SKM-1 treated with dmso at 0.1 percent for 144 hours (cell line): Measurements from ENCODE around the gene OFD1.
"Not testable (repeated sequence)": the region's sequence is repeated elsewhere in the genome, so short reads cannot be mapped to it uniquely, and the experiment has no call there.

Experiments
- DNase-seq: peaks from one replicate; lab custom pipeline; 2025; ENCODE audit not compliant: unreplicated experiment; lab: John Stamatoyannopoulos, UW

Gene OFD1

DNA sequence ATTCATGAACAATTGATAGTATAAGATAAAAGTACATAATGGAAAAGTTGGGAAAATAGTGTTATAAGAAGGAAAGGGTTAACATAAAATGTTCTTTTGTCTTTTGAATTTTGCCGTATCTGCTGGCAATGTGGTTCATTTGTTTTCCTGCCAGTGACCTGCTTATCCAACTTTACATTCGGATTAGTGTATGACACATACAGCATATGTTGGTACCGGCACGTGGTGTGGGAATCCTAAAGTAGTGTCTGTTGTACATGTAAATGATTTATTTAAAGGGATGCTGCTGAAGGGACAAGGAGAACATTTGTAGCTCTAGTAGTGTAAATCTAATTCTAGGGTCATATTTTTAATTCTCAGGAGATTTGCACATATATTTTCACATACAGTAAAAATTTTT, 34.2 kb upstream of the OFD1 start:
- DNase-seq: no peak

DNA sequence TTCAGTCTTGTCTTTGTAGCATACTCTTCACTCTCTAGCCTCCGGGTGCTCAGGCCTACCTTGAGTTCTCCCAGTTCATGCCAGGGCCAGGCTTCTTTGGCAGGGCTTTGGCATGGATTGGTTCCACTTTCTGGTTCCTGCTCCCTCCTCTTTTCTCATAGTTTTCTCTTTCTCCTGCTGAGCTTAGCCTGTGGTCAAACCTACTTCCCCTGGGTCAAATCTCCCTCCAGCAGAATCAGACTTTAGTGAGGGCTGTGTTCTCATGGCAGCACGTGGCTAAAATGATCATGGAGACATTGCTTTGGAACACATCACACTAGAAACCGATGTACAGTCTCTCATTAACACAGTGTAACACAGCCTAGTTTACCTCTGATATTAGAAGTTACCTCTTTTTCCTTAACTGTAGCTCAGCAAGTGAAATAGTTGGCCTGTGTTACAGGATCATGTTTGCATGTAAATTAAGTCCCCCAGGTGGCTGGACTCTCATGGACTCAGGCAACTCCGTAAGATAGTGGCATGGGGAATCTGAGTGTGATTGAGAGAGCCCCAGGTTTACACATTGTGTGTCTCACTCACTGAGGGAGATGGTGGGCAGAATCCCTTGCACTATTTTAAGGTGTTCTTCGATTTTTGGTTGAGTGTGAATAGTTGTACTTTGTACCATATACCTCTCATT, 32.3 kb upstream of the OFD1 start:
- DNase-seq: no peak

DNA sequence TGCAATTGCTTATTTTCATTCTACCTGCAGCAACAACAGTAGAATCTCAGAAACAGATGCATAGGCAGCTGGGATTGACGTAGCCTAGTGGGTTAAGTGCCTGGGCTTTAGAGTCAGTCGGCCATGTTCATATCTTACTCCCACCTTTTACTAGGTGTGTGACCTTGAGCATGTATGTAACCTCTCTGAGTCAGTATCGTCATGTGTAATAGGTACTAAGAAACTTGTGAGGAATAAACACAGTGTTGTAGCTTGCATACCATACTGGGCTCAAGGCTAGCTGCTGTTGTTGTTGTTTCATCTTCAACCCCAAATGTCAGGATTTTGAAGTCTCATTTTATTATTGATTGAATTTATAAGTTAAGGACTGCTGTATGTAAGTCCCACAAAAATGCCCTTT, 31.4 kb upstream of the OFD1 start:
- no peak for DNase-seq

DNA sequence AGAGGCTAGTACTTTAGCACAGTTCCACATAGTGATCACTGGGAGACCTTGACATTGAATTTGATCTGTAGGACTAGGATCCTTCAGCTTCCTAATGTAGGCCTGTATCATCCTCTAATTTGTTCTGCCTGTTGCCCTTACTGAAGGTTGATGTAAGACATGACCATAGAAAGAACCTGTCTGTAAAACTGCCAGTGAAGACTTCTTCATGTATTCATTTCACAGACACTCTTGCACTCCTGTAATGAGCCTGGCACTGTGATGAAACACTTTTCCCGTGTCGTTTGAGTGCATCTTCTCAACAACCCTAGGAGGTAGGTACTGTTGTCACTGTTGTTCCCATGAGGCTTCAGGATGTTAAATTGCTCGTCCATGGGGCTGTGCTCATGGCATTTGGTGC, 31.0 kb upstream of the OFD1 start:
- DNase-seq: no peak

DNA sequence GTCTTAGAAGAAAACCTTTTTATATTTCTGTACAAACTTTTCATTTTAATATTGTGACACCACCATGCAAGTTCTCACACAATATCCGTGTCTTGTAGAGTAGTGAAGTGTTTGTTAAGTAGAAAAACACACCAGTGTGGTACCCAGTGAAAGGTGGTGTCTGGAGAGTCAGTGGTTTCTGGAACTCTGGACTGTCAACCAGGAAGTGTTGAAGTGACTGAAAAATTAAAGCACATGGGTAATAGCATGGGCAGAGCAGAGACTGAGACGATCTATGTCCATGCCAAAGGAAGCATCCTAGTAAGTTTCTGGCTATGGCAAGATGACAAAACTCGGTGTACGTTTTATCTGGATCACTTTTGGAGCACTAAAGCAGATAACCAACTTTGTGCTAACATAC, 23.4 kb upstream of the OFD1 start:
- DNase-seq: no peak

DNA sequence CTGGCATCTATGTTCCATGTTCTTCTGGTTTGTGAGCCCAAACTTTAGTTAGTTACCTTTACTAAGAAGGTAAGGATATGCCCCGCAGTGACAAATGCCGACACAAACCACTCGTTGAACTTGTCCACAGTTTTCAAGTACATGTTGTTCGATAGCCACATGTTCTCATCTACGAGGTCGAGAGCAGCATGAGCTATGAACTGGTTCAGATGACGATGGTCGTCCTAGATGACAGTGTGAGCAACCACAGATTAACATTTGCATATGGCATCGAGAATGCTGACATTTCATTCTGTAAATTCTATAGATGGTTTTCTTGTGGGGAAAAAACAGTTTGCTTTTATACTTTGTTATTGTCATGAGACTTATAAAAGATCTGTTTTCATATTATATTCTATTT, 18.1 kb upstream of the OFD1 start:
- DNase-seq: no peak

DNA sequence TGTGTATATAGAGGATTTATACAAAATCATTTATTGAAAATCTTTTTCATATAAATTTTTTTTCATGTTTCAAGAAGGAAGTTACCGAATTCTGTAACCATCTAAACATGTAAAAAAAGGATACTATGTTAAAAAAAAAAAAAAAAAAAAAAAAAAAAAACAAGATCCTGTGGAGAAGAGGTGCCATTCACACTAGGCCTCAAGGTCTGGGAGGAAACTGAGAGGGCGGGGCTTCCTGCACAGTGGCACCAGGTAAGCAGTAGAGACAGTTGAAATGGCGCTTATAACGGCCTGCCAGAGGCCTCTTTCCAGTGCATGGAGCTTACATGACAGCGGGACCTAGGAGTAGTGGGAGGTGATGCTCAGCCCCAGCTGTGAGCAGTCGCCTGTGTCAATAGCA, 17.6 kb upstream of the OFD1 start:
- DNase-seq: no peak

DNA sequence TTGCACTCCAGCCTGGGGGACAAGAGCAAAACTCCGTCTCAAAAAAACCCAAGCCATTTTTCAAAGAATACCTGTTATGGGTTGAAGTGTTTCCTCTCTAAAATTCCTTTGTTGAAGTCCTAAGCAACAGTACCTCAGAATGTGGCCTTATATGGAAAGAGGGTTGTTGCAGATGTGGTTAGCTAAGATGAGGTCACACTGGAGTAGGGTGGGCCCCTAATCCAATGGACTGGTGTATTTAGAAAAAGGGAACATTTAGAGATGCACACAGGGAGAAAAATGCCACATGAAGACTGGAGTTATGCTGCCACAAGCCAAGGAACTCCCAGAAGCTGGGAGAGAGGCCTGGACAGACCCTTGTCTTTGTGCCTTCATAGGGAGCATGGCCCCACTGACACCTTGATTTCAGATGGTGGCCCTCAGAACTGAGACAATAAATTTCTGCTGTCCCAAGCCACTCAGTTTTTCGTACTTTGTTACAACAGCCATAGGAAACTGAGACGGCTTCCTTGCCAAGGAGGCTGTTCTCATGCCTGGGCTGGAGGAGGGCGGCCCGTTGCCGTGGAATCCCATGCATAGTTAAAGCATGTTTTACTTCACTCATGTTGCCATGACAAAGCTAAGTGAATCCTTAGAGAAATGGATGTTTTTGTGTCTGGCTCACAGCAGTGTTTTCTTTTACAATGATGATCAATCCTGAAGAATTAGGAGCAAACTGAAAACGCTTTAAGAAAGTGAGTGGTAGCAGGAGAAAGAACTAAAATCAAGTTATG, 16.7 kb upstream of the OFD1 start:
- no peak for DNase-seq

DNA sequence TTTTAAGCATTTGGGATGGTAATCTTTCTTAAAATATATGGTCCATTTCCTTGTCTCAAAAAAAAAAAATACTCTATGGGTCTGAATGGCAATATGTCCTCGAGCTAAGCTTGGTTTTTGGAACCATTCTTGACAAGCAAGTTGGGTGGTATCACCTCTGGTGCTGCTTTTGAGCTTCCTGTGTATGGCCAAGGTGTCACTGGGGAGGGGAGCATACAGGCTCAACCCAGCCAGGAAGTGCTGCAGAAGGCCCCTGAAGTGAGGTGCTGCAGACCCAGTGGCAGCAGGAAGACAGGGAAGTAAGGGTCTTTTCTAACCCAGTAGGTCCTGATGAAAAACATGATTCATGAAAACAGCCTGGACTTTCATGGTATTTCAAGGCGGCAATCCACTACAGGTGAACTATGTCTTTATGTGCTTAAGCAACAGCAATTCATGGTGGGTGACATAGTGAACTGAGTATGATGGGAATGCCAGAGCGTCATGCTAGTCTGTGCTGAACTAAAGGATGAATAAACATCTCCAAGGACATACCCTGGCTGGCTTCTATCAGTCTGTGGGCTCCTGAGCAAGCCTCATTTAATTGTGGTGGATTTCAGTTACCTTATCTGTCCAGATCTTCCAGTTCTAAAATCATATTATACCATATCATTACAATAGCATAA, 15.2 kb upstream of the OFD1 start:
- DNase-seq: no peak

DNA sequence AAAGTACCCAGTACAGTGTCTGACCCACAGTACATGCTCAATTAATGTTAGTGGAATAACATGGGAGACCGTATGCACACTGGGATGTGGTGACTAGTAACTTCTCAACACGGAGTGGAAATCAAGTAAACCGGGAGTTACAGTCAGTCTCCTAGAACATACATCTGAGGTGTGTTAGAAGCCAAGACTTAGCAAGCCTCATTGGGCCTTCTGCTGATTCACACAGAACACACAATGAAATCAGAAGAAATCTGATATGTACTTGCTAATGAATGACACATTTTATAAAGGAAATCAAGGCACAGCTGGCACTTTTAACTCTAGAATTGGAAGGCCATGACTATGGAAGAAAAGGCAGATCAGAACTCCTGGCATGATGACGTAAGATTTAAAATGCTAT, 13.2 kb upstream of the OFD1 start:
- no peak for DNase-seq

DNA sequence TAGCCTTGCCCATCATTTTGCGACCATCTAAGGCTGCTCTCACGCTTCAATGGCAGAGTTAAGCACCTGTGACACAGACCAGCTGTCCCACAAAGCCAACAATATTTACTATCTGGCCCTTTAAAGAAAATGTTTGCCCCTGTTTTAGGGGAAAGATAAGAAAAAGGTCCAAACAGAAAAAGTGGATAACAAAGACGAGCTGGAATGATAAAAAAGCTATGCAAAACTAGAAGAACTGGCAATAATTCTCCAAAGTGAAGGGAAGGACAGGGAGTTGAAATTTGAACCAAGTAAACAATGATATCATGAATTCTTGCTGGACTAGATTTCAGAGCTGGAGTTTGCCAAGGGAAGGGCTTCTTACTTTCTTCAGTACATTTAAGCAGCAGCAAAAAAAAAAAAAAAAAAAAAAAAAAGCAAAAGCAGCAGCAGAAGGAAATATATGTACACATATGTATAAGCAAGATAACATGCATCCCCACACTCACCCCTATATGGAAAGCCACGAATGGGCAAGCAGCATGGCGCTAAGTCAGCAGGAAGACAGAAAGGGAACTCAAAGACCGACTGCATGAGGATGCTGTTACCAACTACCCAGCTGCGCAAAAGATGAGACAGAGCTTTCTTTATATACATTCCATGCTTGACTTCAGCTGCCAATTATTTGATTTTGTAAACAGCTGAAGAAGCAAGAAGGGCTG, 12.6 kb upstream of the OFD1 start:
- no peak for DNase-seq

DNA sequence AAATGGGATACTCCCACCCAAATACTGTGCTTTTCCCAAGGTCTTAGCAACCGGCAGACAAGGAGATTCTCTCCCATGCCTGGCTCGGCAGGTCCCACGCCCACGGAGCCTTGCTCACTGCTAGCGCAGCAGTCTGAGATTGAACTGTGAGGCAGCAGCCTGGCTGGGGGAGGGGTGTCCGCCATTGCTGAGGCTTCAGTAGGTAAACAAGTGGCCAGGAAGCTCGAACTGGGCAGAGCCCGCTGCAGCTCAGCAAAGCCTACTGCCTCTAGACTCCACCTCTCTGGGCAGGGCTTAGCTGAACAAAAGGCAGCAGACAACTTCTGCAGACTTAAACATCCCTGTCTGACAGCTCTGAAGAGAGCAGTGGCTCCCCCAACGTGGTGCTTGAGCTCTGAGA, 9.7 kb upstream of the OFD1 start:
- not testable (repeated sequence) for DNase-seq

DNA sequence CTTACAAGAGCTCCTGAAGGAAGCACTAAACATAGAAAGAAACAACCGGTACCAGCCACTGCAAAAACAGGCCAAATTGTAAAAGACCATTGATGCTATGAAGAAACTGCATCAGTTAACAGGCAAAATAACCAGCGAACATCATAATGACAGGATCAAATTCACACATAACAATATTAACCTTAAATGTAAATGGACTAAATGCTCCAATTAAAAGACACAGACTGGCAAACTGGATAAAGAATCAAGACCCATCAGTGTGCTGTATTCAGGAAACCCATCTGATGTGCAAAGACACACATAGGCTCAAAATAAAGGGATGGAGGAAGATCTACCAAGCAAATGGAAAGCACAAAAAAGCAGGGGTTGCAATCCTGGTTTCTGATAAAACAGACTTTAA, 8.0 kb upstream of the OFD1 start:
- not testable (repeated sequence) for DNase-seq

DNA sequence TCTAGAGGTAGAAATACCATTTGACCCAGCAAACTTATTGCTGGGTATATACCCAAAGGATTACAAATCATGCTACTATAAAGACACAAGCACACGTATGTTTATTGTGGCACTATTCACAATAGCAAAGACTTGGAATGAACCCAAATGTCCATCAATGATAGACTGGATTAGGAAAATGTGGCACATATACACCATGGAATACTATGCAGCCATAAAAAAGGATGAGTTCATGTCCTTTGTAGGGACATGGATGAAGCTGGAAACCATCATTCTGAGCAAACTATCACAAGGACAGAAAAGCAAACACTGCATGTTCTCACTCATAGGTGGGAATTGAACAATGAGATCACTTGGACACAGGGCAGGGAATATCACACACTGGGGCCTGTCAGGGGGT, 4.0 kb upstream of the OFD1 start:
- DNase-seq: not testable (repeated sequence)

DNA sequence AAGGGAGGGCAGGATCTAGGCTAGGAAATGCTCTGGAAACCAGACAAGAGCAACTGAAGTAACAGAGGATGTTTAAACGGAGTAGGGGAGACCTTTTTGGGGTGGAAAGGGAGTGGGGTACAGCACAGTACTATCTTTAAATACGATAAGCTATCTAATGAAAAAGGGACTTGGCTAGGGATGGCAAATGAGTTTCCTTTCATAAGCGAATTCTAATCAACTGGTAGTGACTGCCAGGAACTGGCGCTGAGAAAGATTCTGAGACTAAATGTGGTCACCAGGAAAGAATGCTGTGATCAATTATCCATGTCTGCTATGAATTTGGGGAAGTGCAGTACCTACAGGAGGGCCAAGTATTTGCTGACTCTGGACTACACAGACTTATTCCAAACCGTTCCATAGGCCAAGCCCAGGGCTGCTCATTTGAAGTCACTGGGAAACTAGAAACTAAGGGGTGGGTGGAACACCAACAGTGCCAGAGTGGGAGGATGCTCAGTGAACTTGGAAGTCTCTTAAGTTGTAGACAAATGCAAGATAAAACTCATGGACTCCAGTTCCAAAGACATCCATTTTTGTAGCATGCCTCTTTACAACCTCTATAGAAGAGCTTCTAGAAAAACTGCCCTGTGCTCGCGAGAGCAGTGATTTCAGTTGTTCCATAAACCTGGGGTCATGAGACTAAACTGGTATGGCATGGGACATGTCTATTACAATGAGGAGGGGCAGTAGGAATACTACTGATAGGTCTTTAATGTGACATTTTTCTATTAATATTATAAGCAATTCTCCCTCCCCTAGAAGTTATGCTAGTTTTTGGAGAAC, 2.1 kb upstream of the OFD1 start:
- DNase-seq: no peak

DNA sequence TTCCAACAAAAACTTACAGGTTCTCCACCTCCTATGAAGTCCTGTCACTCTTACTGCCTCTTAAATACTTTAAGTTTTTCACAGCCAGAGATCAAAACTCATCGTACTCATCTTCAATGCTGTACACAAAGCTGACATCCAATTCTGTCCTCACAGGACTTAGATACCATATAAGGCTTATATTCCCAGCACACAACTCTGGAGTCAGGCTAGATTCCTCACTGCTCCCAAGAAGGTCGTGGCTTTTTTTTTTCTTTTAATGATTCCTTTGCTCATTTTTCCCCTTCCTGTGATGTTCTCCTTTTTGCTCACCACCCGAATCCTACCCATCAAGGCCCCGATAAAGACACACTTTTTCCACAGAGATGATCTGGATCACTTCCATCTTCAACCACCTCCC, 1.0 kb upstream of the OFD1 start:
- no peak for DNase-seq

DNA sequence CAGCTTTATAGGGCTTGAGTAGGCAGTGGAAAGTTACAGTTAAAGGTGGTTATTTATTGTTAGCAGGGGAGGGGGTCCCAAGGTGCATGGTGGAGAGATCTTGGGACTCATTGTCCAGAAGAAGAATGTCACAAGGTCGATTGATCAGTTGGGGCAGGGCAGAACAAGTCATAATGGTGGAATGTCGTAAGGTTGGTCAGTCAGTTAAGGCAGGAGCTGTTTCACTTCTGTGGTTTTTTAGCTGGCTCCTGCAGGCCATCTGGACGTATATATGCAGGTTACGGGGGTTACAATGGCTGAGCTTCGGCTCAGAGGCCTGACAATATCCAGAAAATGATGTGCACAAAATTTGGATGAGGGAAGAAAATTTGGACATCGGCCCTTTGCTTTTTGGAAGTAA, 7.1 kb downstream of the OFD1 start:
- no peak for DNase-seq

DNA sequence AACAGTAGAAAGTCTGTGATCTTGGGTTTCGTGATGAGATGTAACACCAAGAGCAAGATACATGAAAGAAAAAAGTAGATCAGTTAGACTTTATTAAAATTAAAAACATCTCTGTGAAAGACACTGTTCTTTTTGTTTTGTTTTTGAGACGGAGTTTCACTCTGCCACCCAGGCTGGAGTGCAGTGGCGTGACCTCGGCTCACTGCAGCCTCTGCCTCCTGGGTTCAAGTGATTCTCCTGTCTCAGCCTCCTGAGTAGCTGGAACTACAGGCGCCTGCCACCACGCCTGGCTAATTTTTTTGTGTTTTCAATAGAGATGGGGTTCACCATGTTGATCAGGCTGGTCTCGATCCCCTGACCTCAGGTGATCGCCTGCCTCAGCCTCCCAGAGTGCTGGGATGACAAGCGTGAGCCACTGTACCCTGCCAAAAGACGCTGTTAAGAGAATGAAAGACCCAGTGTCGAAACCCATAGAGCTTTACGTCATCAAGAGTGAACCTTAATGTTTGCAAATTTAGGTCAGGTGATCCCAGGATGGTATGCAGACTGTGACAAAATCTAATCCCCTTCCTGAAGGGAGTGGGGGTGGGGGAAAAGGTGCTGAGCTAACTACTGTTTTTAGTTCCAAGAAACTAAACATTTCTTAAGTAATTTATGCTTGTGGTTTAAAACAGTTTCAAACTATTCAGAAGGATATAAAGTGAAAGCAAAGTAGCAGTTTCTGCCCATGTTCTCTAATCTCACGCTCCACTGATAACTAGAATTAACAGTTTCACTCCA, 8.0 kb downstream of the OFD1 start:
- no peak for DNase-seq

DNA sequence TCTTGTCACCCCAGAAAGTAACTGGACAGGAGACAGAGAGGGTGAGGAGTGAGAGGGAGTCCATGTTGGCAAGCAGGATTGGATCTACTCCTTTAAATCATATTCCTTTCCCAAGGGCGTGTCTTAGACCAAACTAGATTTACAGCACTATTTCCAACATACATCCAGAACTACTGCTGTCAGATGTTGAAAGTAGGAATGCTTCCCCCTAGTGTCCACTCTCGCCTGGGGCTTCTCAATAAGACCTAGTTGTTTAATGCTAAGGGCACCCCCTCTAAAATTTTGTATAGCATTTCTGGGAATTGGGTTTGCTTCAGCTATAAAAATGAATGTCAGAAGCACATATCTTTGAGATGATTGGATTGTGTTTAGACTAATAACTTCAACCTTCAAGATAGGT, 13.3 kb downstream of the OFD1 start:
- no peak for DNase-seq

DNA sequence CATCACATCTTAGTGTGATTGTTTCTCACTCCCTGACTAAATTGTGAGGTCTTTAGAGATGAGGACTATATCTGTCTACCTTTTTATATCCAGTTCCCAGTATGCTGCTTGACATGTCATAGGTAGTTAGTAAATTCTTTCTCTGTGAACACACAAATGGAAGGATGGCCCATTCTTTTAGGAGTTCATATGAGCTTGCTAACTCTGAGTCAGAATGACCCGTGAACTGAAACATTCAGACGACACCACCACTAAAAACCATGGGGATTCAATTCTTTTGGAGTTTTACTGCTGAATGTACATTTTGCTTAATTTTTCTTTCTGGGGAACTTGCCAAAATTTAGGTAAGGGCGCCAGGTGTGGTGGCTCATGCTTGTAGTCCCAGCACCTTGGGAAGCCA, 13.9 kb downstream of the OFD1 start:
- DNase-seq: no peak
